HG03460 (cell line): ENCODE results near the gene B3GALT4.
"Not testable (repeated sequence)": the region's sequence is repeated elsewhere in the genome, so short reads cannot be mapped to it uniquely, and the experiment has no call there.

Experiments
- ATAC-seq: cut with Tn5 transposase; IDR thresholded peaks from one replicate; pipeline ENCODE4 v1.9.1; 2021; ENCODE audit not compliant: unreplicated experiment

Gene B3GALT4

DNA sequence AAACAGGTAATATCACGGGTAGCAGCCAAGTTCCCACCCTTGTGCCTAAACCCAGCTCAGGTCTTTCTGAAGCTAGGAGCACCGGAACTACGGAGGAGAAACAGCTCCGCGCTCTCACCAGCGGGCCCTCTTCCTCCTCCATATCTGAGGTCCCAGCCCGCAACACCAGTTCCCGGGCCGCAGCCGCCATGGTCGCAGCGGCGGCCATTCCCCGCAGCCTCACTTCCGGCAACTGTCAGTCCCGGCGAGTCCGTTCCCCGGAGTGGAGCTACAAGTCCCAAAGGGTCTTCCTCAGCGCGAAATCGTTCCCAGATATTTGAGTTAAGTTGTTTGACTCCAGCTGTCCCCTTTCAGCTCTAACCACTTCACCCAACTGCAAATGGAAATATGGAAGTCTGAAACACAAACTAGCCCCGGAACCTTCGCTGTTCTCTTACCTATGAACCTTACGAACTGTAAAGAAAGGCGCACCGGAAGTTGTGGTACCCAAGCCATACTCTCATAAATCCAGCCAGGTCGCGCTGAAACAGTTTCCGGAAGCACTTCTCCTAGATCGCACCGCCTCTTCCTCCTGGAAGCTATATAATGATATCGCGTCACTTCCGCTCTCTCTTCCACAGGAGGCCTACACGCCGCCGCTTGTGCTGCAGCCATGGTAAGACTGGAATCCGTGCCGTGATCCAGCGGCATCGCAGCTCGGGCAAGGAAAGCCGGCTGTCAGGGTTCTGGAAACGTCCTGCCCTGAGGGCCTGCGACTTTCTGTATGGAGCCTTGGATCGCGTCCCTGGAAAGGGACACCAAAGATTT, 5.3 kb upstream of the B3GALT4 start, which contains the start of the genes RPS18 and VPS52:
RPS18 (plus strand) TSS at position 608 of the 807 bp plus-strand sequence; CDS start at position 653, 45 bp downstream.
VPS52 (minus strand) TSS at position 409 of the 807 bp plus-strand sequence; CDS start at position 208, 201 bp downstream.
- peak; percentile 77 for ATAC-seq

DNA sequence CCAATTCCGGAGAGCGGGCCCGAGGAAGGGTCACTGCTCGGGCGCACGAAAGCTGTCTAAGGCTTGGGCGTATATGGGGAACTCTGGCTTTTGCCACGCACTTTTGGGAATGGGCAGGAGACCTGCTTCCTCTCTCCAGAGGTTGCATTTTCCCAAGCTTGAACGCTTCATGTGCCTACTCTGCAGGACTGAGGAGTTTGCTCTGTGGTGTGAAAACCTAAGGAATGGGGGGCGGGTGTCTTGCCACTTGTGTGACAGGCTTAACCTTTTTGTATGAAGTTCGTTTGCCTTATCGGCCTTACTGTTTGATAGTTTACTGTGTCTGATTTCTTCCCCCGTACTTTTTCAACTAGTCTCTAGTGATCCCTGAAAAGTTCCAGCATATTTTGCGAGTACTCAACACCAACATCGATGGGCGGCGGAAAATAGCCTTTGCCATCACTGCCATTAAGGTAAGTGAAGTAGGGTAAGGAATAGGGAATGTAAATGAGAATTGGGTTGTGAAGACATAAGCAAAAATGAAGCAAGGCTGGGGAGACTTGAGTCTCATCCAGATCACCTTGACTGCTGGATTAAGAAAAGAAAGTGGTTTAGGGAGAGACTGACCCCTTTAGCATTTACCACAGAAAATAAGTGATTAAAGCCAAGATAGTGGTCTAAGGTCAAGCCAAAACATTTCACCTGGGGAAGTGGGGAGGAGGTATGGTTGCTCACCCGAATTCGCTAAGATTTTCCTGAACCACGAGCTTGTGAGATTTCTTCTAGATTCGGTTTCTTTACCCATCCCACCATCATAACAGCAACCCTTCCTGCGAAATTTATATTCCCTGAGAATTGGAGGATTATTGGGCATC, 4.4 kb upstream of the B3GALT4 start:
- ATAC-seq = peak; percentile 14

DNA sequence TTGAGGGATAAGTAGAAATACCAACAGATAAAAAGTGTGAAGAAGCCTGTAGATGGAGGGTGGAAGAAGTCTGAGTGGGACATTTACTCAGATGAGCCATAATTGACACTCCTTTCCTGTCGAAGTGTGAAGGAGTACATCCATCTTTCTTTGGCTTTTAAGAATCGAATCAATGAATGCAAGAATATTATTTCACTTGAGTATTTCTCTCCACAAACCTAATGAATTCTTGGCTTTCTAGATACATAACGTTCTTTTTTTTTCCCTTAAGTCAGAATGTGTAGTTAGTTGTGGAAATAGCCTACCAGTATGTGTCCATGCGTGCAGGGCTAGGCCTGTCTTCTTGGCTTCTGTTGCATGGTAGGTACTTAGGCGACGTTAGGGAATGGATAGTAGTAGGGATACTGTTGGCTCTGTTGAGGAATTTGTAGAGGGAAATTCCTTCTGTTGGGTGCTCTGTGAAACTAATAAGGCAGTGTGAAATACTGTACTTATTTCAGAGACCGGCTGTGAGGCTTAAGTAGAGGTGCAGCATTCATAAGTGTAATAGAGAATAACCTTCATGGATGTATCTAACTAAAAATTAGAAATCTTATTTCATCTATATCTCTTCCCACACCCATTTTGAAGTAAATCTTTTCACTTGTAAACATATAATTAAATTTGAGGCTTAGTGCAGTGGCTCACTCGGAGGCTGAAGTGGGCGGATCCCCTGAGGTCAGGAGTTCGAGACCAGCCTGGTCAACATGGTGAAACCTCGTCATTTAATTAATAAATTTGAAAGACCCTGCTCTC, 3.6 kb upstream of the B3GALT4 start:
- no peak for ATAC-seq

DNA sequence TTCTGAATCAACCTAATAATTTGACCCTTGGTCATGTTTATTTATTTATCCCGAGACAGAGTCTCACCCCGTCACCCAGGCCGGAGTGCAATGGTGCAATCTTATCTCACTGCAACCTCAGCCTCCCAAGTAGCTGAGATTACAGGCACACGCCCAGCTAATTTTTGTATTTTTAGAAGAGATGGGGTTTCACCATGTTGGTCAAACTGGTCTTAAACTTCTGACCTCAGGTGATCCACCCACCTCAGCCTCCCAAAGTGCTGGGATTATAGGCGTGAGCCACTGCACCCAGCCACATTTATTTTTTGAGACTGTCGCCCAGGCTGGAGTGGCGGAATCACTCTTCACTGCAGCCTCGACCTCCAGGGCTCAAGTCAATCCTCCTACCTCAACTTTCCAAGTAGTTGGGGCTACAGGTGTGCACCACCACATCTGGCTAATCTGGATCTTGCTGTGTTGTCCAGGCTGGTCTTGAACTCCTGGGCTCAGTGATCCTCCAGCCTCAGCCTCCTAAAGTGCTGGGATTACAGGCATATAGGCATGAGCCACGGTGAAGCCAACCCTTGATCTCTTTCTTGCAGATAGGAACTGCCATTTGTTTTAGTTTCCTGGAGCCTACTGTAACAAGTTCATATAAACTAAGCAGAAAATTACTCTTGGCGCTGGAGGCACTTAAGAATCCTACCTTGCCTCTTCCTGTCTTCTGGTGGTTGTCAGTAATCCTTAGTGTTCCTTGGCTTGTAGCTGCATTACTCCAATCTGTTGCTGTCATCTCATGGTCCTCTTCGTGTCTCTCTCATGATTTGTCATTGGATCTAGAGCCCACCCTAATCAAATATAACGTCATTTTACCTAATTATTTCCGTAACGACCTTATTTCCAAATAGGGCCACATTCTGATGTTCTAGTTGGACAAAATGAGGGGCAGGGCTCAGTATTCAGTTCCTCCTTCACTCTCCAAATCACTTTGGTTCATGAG, 2.7 kb upstream of the B3GALT4 start:
- ATAC-seq = no peak

DNA sequence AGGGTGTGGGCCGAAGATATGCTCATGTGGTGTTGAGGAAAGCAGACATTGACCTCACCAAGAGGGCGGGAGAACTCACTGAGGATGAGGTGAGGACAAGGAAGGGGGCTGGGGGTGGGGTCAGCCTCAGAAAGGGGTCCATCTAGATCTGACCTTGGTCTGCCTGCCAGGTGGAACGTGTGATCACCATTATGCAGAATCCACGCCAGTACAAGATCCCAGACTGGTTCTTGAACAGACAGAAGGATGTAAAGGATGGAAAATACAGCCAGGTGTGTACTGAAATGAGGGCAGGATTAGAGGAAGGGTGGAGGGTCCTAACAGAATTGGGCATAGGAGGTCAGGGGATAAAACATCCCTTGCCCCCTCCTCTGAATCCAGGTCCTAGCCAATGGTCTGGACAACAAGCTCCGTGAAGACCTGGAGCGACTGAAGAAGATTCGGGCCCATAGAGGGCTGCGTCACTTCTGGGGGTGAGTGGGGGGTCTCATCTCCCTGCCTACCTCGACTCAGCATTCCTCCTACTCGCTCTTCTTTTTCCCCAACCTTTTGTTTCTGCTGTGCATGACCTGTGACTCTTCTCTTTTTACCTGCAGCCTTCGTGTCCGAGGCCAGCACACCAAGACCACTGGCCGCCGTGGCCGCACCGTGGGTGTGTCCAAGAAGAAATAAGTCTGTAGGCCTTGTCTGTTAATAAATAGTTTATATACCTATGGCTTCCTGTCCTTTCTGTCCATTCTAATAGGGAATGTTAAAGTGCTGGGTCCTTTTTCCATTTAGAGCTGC, 935 bp upstream of the B3GALT4 start:
- ATAC-seq = not testable (repeated sequence)

DNA sequence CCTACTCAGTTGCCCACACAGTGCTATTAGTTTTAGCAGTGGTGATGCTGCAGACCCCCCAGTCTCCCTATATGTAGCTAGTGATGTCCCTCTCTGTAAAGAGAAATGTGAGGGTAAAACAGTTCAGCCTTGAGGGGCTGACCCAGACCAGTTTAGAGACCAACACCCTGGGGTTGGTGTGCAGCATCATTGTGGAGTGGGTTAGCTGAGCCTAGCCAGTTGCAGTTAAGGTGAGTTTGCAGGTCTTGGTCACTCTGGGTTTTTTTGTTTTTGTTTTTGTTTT, 401 bp upstream of the B3GALT4 start:
- no peak for ATAC-seq

DNA sequence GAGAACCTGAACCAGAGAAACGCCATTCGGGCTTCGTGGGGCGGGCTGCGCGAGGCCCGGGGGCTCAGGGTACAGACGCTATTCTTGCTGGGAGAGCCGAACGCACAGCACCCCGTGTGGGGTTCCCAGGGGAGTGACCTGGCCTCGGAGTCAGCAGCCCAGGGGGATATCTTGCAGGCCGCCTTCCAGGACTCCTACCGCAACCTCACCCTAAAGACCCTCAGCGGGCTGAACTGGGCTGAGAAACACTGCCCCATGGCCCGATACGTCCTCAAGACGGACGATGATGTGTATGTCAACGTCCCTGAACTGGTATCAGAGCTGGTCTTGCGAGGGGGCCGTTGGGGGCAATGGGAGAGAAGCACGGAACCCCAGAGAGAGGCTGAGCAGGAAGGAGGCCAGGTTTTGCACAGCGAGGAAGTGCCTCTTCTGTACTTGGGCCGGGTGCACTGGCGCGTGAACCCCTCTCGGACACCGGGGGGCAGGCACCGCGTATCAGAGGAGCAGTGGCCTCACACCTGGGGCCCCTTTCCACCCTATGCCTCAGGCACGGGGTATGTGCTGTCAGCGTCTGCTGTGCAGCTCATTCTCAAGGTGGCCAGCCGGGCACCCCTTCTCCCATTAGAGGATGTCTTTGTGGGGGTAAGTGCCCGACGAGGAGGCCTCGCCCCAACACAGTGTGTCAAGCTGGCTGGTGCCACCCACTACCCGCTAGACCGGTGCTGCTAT, 904 bp downstream of the B3GALT4 start:
- ATAC-seq = no peak

DNA sequence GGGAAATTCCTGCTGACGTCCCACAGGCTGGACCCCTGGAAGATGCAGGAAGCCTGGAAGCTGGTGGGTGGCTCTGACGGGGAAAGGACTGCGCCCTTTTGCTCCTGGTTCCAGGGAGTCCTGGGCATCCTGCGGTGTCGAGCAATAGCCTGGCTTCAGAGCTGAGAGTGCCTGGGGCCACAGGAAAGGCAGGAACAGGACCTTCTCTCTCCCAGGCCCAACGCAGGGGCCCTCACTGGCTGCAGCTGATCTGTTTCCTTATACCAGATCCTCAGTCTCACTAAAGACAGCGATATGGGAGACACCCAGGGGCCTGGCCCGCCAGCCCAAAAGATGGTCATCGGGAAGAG, 1.4 kb downstream of the B3GALT4 start:
- ATAC-seq = no peak

DNA sequence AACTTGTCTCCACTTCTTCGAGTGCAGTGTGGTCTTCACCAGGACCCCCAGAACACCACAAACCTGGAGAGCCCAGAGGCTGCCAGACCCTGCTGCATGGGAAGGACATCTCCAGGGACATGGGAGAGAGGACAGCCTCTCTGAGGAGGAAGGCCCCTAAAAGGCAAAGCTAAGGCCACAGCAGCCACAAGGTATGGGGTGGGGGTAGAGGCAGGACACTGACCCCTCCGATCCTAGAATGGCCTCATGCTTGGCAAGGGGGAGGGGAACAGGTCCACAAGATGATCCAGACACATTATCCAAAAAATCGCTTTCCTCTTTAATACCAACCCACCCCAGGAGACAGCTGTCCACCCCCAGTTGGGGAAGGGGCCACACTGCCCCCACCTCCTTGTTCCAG, 1.9 kb downstream of the B3GALT4 start:
- no peak for ATAC-seq

DNA sequence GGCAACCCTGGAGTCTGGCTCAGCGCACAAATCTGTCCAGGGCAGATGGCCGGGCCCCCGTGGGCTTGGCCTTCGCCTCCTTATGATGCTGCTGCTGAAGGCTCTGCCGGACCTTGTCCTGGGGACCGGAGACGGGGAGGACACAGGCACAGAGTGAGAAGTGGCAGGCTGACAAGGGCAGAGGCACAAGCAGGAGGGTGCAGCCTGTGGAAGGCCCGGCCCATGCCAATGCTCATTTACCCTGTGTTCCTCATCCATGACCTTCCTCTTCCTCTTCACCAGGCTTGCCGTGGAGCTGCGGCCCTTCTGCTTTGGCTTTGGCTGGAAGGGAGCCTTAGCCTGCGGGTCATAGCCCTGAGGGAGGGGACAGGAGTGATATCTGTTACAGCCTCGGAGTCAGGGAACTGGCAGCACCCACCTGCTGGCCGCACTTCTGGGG, 2.4 kb downstream of the B3GALT4 start:
- ATAC-seq = no peak

DNA sequence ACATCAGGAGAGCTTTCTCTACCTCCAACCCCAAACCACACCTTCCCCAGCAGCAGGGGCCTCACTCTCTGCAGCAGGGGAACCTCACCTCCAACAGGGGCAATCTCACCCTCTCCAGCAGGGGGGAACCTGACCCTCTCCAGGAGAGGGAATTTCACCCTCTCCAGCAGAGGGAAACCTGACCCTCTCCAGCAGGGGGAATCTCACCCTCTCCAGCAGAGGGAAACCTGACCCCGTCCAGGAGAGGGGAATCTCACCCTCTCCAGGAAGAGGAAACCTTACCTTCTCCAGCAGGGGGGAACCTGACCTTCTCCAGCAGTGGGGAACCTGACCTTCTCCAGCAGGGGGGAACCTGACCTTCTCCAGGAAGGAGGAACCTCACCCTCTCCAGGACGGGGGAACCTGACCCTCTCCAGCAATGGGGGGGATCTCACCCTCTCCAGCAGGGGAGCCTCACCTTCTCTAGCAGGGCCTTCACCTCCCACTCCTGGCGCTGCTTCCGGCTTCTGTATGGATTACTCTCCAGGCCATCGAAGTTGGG, 3.1 kb downstream of the B3GALT4 start:
- ATAC-seq = no peak

DNA sequence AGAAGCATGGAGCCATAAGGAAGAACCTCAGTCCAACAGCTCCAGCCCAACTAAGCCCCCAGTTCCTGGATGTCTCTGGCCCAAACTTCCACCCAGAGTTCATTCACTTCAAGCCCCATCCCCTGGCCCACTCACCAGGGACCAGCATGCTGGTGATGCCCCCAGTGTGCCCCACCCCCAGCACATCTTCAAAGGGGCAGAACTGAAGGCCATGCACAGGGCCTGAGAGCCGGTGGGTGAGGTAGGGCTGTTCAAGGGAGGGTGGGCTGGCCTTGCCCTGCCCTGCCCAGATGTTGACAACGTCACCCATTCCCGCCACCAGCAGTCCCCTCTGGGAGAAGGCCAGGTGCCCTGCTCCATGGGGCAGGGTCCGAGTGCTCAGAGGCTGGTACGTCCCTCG, 3.6 kb downstream of the B3GALT4 start:
- ATAC-seq = no peak

DNA sequence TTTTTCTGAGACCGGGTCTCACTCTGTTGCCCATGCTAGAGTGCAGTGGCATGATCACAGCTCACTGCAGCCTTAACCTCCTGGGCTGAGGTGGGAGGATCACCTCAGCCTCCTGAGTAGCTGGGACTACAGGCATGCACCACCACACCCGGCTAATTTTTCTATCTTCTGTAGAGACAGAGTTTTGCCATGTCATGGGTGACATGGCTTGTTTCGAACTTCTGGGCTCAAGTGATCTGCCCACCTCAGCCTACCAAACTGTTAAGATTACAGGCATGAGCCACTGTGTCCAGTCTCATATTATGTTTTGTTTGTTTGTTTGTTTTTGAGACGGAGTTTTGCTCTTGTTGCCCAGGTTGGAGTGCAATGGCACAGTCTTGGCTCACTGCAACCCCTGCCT, 8.3 kb downstream of the B3GALT4 start:
- not testable (repeated sequence) for ATAC-seq

DNA sequence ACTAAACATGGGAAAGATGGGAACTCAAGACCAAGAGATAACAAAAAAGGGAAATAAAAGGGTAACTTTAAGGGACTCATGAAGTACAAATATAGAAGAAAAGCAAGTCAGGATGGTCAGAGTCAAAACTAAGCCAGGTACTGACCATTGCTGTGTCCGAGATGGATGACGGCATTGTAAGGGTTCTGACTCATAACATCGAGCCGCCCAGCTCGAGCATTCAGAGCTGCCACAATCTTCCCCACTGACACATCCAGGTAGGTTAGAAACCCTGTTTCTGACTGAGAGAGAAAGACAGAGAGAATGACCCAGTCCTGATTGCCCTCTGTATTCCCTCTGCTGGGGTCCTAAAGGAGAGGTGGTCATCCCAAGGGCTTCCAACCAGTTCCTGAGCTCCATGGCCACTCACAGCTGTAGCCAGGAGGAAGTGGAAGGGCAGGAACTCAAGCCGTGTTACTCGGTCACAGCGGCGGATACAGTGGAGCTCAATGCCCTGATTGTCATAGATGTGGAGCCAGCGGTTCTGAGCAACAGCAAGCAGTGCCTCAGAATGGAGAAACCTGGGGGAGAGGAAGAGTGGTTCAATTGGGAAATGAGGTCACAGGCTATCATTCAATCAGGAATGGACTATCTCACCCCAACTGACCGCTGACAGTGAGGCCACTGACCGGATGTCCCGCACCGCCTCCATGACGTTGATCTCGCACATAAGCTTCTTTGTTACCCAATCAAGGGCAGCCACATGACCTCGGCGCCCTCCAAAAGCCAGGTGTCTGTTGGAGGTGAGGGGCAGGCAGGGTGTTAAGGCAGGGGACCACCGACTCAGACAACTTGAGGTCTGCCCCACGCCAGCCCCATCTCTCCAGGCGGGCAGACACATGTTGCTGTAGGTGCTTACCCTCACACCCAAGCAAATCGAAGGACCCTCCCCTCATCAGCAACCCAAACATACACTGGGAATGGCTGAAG, 10.3 kb downstream of the B3GALT4 start:
- ATAC-seq = no peak

DNA sequence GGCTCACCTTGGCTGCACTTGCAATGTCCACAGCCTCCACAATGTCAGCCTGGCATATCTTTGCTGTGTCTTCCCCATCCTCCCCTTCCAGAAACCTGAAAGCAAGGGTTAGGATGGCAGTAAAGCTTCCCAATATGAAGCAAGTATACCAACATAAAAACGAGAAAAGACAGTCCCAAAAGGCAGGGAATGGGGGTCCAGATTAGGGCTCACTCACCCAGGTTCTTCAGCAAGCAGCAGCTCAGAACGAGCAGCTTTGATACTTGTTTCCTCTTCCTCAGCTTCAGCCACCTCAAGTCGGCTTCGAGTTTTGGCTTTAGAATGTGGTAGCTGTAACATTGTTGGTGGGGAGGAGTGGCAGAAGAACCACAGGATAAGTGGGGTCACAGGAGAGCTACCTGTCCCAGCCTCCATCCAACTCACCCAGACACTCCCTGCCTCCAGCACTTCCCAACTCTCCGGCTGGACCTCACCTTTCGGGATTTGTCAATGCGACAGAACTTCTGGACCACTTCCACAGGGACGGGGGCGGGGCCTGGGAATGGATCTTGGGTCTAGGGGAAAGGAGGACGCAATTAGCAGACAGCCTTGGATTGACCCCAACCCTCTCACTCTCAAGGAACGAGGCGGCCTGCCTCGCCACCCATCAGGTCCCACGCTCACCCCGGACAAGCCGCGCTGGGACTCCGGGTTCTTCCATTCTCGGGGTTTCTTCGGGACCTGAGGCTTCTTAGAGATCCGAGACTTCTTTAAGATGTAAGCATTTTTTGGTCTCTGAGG, 11.4 kb downstream of the B3GALT4 start:
- ATAC-seq = no peak

DNA sequence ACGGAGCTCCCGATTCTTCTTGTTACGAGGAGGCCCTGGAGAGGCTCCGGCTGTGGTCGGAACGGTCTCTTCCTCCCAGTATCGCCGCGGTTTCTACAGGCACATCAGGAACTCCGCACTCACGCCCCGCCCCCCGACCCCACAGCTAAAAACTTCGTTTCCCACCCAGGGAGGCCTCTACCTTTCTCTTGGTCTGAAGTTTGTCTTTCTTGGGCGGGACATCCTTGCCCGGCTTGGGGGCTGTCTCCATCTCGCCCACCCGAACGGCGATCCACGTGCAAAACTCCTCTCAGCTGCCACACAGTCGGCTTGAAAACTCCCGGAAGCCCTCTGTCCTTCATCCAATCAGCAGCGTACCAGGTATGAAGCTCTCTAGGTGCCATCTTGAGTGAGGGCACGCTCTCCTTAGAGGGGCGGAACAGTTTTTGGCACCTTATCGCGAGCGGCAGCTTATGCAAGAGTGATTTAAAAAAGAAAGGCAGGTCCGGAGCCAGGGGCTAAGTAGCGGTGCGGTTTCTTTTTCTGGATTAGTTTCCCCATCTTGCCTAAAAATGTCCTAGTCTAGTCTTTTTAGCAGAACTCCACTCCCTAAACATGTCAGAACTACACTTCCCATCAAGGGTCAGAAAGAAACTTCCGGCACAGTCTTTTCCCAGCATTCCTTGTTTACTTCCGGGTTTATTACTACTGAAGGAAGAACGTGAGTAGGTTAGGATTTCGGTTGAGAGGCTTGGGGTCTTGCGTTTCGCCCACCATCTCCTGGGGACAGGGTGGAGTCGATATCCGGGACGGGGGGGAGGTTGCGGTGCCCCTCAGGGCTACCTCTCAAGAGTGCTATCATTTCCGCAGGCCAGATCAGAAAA, 12.2 kb downstream of the B3GALT4 start, which contains the start of the genes PFDN6 and WDR46:
PFDN6 (plus strand) TSS at position 681 of the 863 bp plus-strand sequence. CDS start 256 bp downstream, outside the sequence.
WDR46 (minus strand) TSS at position 319 of the 863 bp plus-strand sequence; CDS start at position 250, 69 bp downstream.
- peak; percentile 82 for ATAC-seq
